Keratinocyte (primary cell): ENCODE measurements around the gene SNX17. TPM values are rescaled to one million over a fixed set of nuclear protein-coding genes. Genes with fewer than 3 reads are reported as not detected.

Experiments
- DNase-seq: peaks from one replicate; pipeline ENCODE4 v3.0.0-alpha.2; 2011; ENCODE audit warnings: low read depth, missing footprints, low spot score
- FAIRE-seq: peaks from 2 replicates; lab custom pipeline; 2011; peaks lifted over from hg19 to GRCh38; lab: Jason Lieb, UNC
- H2AFZ ChIP-seq: 2 replicates; pipeline ENCODE4 v1.6.0; 2012; ENCODE audit warnings: low read length, control low read depth, inconsistent platforms; ENCODE audit not compliant: control insufficient read depth
- H3K27ac ChIP-seq: 2 replicates; pipeline ENCODE4 v1.5.1; 2011; ENCODE audit warnings: low read length; ENCODE audit not compliant: control insufficient read depth, insufficient read depth
- H3K27me3 ChIP-seq: 3 replicates; pipeline ENCODE4 v1.6.0; 2011; ENCODE audit warnings: low read length; ENCODE audit not compliant: control insufficient read depth, insufficient read depth; ENCODE audit errors: extremely low read depth
- H3K36me3 ChIP-seq, 2 experiments: 2 replicates in 1 of 2; 3 replicates in 1 of 2; pipeline ENCODE4 v1.5.1; 2011; ENCODE audit warnings: low read length in 2 of 2, mild to moderate bottlenecking in 1 of 2; ENCODE audit not compliant: control insufficient read depth in 2 of 2, insufficient read depth in 2 of 2; ENCODE audit errors: extremely low read depth in 1 of 2
- H3K4me1 ChIP-seq: 3 replicates; pipeline ENCODE4 v1.5.1; 2011; ENCODE audit warnings: low read length; ENCODE audit not compliant: control insufficient read depth, insufficient read depth; ENCODE audit errors: extremely low read depth
- H3K4me2 ChIP-seq: 3 replicates; pipeline ENCODE4 v1.6.0; 2011; ENCODE audit warnings: low read depth, low read length; ENCODE audit not compliant: control insufficient read depth, insufficient read depth; ENCODE audit errors: extremely low read depth
- H3K4me3 ChIP-seq, 3 experiments: fragments of 200-600 bp in 1 of 3; sonication (generic) in 1 of 3; 2 replicates in 2 of 3; 3 replicates in 1 of 3; pipeline ENCODE4 v1.5.1; 2011 to 2016; ENCODE audit warnings: low read length in 3 of 3, mild to moderate bottlenecking in 3 of 3, control low read depth in 2 of 3, inconsistent platforms in 1 of 3, low read depth in 1 of 3, mixed read lengths in 1 of 3, mixed run types in 1 of 3, moderate library complexity in 1 of 3; ENCODE audit not compliant: control insufficient read depth in 2 of 3, insufficient read depth in 2 of 3; ENCODE audit errors: extremely low read depth in 1 of 3
- H3K79me2 ChIP-seq: 2 replicates; pipeline ENCODE4 v1.6.0; 2012; ENCODE audit warnings: low read length; ENCODE audit not compliant: control insufficient read depth, insufficient read depth
- H3K9ac ChIP-seq: 3 replicates; pipeline ENCODE4 v1.6.0; 2011; ENCODE audit warnings: low read length; ENCODE audit not compliant: control insufficient read depth, insufficient read depth; ENCODE audit errors: extremely low read depth
- H3K9me1 ChIP-seq: 3 replicates; pipeline ENCODE4 v1.6.0; 2011; ENCODE audit warnings: low read length; ENCODE audit not compliant: control insufficient read depth, insufficient read depth; ENCODE audit errors: extremely low read depth
- H3K9me3 ChIP-seq: 2 replicates; pipeline ENCODE4 v1.5.1; 2012; ENCODE audit warnings: low read depth, low read length; ENCODE audit not compliant: control insufficient read depth
- H4K20me1 ChIP-seq: 3 replicates; pipeline ENCODE4 v1.6.0; 2011; ENCODE audit warnings: low read length; ENCODE audit not compliant: control insufficient read depth, insufficient read depth; ENCODE audit errors: extremely low read depth
- EZH2 ChIP-seq: IDR thresholded peaks from one replicate; pipeline ENCODE4 v1.6.1; 2012; ENCODE audit warnings: inconsistent platforms, mild to moderate bottlenecking, low read length, moderate library complexity
- dilution Hi-C: fragments of 300-500 bp; cut with MboI; formaldehyde crosslinking; loops from one replicate; pipeline ENCODE4 v1.7.0; 2020; ENCODE audit warnings: low sequenced_read_pairs; ENCODE audit not compliant: extremely low pct_ligation_motif_present
- polyA plus RNA-seq, 5 experiments: library from polyadenylated mRNA; depleted of rRNA in 3 of 5; stranded (reverse) in 3 of 5; stranded (forward) in 1 of 5; unstranded in 1 of 5; fragments of >200 nt; gene quantifications; 1 replicate in 1 of 5; 2 replicates in 3 of 5; 3 replicates in 1 of 5; pipeline versions ENCODE4 v1.2.1 to v1.2.3, GENCODE V29; 2011 to 2012; ENCODE audit warnings: missing spikeins in 2 of 5, low read depth in 1 of 5, low replicate concordance in 1 of 5
- TF ChIP-seq, protein P1 (sequence below), 3 experiments: IDR thresholded peaks in 1 of 3; conservative IDR thresholded peaks in 1 of 3; optimal IDR thresholded peaks in 1 of 3; 2 replicates in 2 of 3; 3 replicates in 1 of 3; pipeline versions ENCODE3 to v1.5.1; 2011; ENCODE audit warnings: low read length in 3 of 3, mild to moderate bottlenecking in 3 of 3, moderate library complexity in 2 of 3, control low read depth in 1 of 3, inconsistent platforms in 1 of 3; ENCODE audit not compliant: insufficient read depth in 2 of 3; ENCODE audit errors: extremely low read depth in 1 of 3

Gene SNX17
- polyA plus RNA-seq, 1 donor (not counting 4 experiments of a cell fraction or from before 2014, with no cell fraction given) = 83.3 TPM

- Histone ChIP-seq H3K4me1 (peaks cover 24% of the 10 kb centered on the region), H3K79me2 (peaks cover 54% of the 10 kb centered on the region), H3K4me2 (peak overlapping the region; percentile 72), H3K36me3 (peaks cover 24 to 44% of the 10 kb centered on the region in 2 experiments), H3K4me3 (peak overlapping the region; percentile 67 to 94 (median 92)), H3K27me3 (no peaks in the 10 kb centered on the region), H3K27ac (peak overlapping the region; percentile 77), H3K9me1 (no peaks in the 10 kb centered on the region), H3K9me3 (no peaks in the 10 kb centered on the region), H4K20me1 (peaks cover 2% of the 10 kb centered on the region), H3K9ac (peak overlapping the region; percentile 93), H2AFZ (peak overlapping the region; percentile 95)
- FAIRE-seq (no peak), DNase-seq (no peak)
- dilution Hi-C loops = no loop called here
- TF ChIP-seq EZH2 = no peak
- TF ChIP-seq, protein P1, sequence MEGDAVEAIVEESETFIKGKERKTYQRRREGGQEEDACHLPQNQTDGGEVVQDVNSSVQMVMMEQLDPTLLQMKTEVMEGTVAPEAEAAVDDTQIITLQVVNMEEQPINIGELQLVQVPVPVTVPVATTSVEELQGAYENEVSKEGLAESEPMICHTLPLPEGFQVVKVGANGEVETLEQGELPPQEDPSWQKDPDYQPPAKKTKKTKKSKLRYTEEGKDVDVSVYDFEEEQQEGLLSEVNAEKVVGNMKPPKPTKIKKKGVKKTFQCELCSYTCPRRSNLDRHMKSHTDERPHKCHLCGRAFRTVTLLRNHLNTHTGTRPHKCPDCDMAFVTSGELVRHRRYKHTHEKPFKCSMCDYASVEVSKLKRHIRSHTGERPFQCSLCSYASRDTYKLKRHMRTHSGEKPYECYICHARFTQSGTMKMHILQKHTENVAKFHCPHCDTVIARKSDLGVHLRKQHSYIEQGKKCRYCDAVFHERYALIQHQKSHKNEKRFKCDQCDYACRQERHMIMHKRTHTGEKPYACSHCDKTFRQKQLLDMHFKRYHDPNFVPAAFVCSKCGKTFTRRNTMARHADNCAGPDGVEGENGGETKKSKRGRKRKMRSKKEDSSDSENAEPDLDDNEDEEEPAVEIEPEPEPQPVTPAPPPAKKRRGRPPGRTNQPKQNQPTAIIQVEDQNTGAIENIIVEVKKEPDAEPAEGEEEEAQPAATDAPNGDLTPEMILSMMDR (optimal IDR thresholded peaks at IDR 0.05 in 1 of 3, IDR thresholded peaks at IDR 0.05 in 1 of 3, conservative IDR thresholded peaks at IDR 0.05 in 1 of 3; ENCODE audit: extremely low read depth in 1 of 3, insufficient read depth in 2 of 3, low read length in 3 of 3) = no peak
Measured at GRCh38 chr2:27369471-27370025, 868 bp upstream of the SNX17 start.

DNA sequence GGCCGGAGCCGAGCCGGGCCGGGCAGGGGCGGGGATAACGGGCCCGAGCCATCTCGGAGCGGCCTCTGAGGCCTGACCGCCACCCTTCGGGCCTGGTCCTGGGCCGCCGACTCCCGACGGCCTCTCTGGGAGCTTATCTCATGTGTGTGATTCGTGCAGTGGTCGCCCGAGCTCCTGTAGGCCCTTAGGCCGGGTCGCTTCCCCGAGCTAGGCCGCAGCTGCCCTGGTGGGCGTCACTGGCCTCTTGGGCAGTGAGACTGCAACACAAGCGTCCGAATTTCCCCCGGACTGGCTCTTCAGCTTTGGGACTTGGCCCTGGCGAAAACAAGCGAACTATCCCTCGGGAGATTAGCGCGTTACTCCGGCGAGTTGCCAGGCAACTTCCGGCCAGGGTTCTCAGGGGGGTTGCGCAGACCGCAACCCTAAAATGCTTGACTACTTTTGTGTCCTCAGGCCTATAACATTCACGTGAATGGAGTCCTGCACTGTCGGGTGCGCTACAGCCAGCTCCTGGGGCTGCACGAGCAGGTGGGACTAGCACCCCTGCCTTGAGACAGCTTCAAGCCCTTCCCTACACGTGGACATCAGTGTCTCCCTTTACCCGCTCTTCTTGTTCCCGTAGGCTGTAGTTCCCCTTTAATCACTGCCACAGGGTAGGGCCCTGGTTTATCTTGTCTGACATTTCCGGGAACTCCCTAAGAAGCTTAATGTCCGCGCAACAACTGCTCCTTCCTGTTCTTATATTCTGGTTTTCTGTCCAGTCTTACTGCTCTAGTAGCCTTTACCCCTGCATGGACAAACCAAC lies 602 bp downstream of the SNX17 start:
- H3K9me1 ChIP-seq = no peaks in the 10 kb centered on the region
- H3K4me3 ChIP-seq = peak overlapping the region; percentile 84 to 94 (median 92)
- H2AFZ ChIP-seq = peak overlapping the region; percentile 67
- H3K27ac ChIP-seq = peak overlapping the region; percentile 85
- DNase-seq = no peak
- H3K36me3 ChIP-seq = peaks cover 31 to 51% of the 10 kb centered on the region in 2 experiments
- H3K4me1 ChIP-seq = peaks cover 24% of the 10 kb centered on the region
- peaks cover 58% of the 10 kb centered on the region for H3K79me2 ChIP-seq
- peak overlapping the region; percentile 93 for H3K9ac ChIP-seq
- dilution Hi-C loops = no loop called here
- no peak for FAIRE-seq
- no peak for TF ChIP-seq EZH2
- TF ChIP-seq, protein P1 (optimal IDR thresholded peaks at IDR 0.05 in 1 of 3, IDR thresholded peaks at IDR 0.05 in 1 of 3, conservative IDR thresholded peaks at IDR 0.05 in 1 of 3; ENCODE audit: extremely low read depth in 1 of 3, insufficient read depth in 2 of 3, low read length in 3 of 3) = no peak
- H3K9me3 ChIP-seq = no peaks in the 10 kb centered on the region
- peak overlapping the region; percentile 90 for H3K4me2 ChIP-seq
- no peaks in the 10 kb centered on the region for H3K27me3 ChIP-seq
- H4K20me1 ChIP-seq = peaks cover 2% of the 10 kb centered on the region
